SK-N-SH (cell line): ENCODE measurements around the gene PRDM7.

ENCODE experiments used
- EP300 ChIP-seq, 2 experiments: IDR thresholded peaks; 2 replicates each; pipeline versions ENCODE4 v1.4.0 to v1.6.1; 2012; ENCODE audit warnings: borderline replicate concordance in 1 of 2, low read depth in 1 of 2, low read length in 1 of 2
- MXI1 ChIP-seq: IDR thresholded peaks from 2 replicates; pipeline ENCODE4 v1.6.1; 2012; ENCODE audit warnings: mild to moderate bottlenecking, low read depth, low read length, improper control_type of control experiment
- TF ChIP-seq, protein P1 (sequence below): IDR thresholded peaks from 2 replicates; pipeline ENCODE4; 2012
- TF ChIP-seq, protein P2 (sequence below): fragments of 200-600 bp; sonication (generic); IDR thresholded peaks from 2 replicates; pipeline ENCODE4 v1.6.1; 2017; ENCODE audit warnings: antibody characterized with exemption, mild to moderate bottlenecking, moderate library complexity

- TF ChIP-seq, protein P1, sequence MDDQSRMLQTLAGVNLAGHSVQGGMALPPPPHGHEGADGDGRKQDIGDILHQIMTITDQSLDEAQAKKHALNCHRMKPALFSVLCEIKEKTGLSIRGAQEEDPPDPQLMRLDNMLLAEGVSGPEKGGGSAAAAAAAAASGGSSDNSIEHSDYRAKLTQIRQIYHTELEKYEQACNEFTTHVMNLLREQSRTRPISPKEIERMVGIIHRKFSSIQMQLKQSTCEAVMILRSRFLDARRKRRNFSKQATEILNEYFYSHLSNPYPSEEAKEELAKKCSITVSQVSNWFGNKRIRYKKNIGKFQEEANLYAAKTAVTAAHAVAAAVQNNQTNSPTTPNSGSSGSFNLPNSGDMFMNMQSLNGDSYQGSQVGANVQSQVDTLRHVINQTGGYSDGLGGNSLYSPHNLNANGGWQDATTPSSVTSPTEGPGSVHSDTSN: no peak
- TF ChIP-seq, protein P2, sequence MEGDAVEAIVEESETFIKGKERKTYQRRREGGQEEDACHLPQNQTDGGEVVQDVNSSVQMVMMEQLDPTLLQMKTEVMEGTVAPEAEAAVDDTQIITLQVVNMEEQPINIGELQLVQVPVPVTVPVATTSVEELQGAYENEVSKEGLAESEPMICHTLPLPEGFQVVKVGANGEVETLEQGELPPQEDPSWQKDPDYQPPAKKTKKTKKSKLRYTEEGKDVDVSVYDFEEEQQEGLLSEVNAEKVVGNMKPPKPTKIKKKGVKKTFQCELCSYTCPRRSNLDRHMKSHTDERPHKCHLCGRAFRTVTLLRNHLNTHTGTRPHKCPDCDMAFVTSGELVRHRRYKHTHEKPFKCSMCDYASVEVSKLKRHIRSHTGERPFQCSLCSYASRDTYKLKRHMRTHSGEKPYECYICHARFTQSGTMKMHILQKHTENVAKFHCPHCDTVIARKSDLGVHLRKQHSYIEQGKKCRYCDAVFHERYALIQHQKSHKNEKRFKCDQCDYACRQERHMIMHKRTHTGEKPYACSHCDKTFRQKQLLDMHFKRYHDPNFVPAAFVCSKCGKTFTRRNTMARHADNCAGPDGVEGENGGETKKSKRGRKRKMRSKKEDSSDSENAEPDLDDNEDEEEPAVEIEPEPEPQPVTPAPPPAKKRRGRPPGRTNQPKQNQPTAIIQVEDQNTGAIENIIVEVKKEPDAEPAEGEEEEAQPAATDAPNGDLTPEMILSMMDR: no peak
- no peak for TF ChIP-seq EP300 (IDR thresholded peaks at IDR 0.05; ENCODE audit: borderline replicate concordance in 1 of 2, low read depth in 1 of 2, low read length in 1 of 2)
- no peak for TF ChIP-seq MXI1
Measured at GRCh38 chr16:90008708-90009145, 68.4 kb downstream of the PRDM7 start.
